HG02870 (cell line): ENCODE data around the gene LRP1B.

ENCODE experiments used
- ATAC-seq: cut with Tn5 transposase; IDR thresholded peaks from one replicate; pipeline ENCODE4 v1.9.1; 2021; ENCODE audit warnings: mild to moderate bottlenecking, moderate library complexity; ENCODE audit not compliant: unreplicated experiment

The LRP1B gene

DNA sequence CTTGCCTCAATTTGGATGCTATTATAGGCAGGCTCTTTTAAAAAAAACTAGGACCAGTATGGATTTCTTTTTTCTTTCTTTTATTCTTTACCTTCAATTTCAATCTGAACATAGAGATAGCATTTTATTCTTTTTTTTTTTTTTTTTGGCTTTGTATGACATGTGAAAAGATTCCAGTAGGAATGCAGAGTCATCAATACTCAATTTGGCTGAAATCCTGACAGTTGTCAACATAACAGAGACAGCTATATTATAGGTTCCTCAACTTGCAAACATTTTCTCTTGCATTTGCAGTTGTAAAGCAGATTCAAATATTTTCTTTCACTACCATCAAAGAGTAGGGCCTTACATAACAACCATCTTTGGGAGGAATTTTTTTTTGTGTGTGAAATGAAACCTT, 334.4 kb downstream of the LRP1B start:
- ATAC-seq = no peak

DNA sequence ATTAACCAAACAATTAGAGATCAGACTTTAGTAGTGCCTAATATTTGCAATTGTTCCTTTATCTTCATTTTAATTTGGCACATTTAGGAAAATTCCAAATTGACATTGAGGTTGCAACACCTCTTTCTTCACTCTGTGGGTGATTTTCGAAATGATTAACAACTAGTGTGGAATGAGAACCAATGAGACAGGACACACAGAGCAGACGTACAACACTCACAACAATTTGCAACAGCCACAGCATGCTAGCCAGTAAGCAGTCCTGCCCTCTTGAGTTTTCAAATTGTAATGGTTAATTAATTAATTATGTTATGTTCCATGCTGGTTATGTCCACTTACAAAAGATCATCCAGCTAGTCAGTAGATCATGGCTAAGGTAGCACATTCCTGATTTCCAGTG, 339.3 kb downstream of the LRP1B start:
- no peak for ATAC-seq

- no peak for ATAC-seq
These were observed 348.2 kb downstream of the LRP1B start for GRCh38 chr2:141782574-141782973.

DNA sequence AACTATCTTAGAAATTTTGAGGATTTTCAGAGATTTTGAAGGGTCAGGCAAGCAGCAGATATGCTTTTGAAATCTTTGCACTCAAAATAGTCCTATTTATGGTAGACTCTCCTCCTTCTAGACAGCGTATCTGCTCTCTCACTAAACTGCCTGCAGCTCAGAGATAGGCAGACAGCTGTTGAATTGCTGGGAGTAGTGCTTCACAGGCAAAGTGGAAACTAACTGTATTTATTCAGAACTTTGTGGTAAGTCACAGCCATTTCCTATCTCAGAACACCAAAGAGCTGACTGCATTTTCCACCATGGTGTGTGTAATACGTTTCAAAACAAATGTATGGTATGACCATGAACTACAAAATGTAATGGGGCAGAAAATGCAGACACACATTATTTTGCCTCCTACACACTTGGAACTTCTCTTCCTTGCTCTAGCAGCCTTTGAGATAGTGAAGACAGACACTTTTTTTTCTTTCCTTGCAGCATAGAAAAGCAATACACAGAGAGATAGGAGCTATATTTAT, 352.4 kb downstream of the LRP1B start:
- ATAC-seq = no peak

- no peak for ATAC-seq
These were observed 360.3 kb downstream of the LRP1B start for GRCh38 chr2:141770530-141770929.

DNA sequence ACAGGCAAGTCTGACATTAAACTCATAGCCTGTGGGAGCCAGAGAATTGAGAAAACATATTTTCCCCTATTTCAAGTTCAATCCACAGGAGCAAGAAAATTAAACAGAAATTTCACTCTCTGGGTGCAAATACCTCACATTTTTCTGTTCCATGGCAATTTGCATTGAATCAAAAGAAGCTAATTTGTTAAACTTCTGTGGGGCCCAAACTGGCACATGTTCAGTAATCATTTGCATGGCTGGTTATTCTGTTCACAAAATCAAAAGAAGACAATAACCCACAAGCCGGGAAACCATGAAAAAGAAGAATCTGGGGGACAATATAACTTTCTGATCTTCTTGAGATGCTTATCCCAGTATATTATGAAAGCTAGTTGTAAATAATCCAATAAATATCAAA, 363.1 kb downstream of the LRP1B start:
- no peak for ATAC-seq

DNA sequence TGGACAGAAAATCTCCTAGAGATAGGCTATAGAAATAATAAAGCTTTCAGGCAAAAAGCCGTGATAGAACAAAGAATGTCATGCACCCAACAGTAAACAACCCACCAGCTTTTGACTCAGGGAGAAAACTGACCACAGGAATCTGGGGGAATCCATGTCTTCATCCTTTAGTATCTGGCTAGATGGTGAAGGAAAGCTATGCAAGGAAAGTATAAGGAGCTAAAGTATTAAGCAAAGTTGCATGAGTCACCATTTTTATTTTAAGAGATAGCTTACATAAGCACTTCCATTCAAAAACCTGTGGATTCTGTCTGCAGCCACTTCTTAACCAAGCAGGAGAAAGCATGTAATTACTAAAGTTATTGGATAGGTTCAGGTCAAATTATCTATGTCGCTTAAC, 363.8 kb downstream of the LRP1B start:
- ATAC-seq = no peak

- ATAC-seq = no peak
These were observed 364.6 kb downstream of the LRP1B start for GRCh38 chr2:141766225-141766624.

- no peak for ATAC-seq
These were observed 382.2 kb downstream of the LRP1B start for GRCh38 chr2:141748616-141749015.

DNA sequence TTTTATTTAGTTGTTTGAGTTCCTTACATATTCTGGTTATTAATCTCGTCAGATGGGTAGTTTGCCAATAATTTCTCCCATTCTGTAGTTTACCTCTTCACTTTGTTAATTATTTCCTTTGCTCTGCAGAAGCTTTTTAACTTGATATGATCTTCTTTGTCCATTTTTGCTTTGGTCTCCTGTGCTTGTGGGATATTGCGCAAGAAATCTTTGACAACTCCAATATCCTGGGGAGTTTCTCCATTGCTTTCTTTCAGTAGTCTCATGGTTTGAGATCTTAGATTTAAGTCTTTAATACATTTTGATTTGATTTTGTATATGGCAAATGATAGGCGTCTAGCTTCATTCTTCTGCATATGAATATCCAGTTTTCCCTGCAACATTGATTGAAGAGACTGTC, 389.2 kb downstream of the LRP1B start:
- ATAC-seq = no peak

DNA sequence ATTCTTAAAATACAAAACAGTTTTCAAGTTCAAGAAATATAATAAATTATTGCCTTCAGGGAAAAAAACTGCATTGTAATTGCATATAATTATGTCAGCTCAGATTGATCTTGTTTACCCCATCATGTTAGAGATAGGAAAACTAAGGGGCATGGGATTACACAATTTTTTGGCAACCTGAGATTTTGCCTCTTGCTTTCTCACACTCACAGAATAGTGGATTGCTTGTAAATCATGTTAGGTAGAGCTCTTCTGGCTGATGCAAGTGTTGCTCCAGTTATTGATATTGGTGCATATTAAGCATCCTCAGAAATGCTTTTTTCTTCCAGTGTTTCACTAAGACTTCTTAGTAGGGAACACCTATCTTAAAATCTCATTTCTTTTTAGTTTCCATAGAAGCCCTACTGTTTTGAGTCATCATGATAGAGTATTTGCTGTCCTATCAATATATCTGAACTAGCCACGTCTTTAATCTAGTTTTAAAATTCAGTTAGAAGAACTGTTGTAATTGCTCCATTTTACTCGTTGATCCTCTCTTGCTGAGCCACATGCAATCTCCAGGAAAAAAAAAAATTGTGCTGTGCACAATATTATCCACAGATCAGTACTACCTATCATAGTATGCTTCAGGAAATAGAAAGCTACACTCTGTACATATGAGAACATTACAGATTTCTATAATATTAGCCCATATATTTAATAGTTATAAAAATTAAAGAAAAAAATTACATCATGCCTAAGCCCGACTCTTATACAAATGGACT, 393.1 kb downstream of the LRP1B start:
- no peak for ATAC-seq

GRCh38 chr2:141736466-141736865, 394.4 kb downstream of the LRP1B start:
- ATAC-seq = no peak

GRCh38 chr2:141728886-141729285, 401.9 kb downstream of the LRP1B start:
- no peak for ATAC-seq

DNA sequence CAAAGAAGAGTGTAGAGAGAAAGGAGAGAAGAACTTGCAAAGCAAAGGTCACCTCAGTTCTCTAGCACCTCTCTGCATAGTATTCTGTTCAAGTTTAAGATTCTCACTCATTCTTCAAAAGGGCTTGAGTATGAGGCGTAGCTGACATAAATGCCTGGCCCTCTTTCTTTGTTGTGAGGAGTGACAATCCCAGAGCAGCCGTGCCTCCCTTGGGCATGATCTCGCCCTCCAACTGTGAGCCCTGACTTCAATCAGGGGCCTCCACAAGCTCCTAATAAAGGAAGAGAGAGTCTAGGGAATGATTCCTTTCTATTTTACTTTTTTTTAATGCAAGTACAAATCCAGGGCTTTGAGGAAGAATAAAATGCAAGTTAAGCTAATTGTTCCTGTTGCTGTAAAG, 402.7 kb downstream of the LRP1B start:
- ATAC-seq = no peak

- no peak for ATAC-seq
These were observed 406.4 kb downstream of the LRP1B start for GRCh38 chr2:141724426-141724825.

GRCh38 chr2:141723814-141724213, 407.0 kb downstream of the LRP1B start:
- no peak for ATAC-seq

DNA sequence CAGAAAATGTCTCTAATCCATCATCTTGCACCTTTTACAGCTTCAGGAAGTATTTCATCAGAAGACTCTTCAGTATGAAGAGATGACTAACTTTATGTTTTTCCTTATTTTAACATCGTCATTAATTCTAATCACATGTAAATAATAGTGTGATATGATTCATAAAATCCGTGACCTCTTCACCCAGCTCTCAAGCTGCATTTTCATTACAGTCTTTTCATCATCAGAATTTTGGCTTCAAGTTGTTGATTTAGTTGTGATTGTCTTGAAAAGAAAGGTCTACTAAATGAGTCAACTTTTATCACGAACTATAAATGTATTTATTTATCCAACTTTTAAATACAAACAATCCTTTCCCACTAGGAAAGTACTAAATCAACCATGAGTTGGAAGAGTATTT, 410.3 kb downstream of the LRP1B start:
- no peak for ATAC-seq

DNA sequence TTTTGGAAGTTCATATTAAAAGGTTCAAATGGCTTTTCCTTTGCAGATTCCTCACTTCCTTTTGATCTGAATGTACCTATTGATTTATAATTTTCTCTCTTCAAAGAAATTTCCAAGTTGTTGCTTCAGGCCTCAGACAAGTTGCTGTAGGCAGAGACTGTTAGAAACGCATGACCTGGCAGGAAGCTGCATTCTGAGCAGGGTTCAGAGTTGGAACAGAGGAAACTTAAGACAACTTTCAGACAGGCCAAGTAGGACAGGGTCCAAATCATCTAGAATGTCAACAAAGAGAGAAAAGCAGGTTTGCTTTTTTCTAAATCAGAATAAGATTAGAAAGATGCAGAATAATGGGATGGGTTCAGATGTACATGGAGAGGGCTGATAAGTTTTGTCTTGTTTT, 416.3 kb downstream of the LRP1B start:
- ATAC-seq = no peak

- ATAC-seq = no peak
These were observed 419.2 kb downstream of the LRP1B start for GRCh38 chr2:141711627-141712026.

DNA sequence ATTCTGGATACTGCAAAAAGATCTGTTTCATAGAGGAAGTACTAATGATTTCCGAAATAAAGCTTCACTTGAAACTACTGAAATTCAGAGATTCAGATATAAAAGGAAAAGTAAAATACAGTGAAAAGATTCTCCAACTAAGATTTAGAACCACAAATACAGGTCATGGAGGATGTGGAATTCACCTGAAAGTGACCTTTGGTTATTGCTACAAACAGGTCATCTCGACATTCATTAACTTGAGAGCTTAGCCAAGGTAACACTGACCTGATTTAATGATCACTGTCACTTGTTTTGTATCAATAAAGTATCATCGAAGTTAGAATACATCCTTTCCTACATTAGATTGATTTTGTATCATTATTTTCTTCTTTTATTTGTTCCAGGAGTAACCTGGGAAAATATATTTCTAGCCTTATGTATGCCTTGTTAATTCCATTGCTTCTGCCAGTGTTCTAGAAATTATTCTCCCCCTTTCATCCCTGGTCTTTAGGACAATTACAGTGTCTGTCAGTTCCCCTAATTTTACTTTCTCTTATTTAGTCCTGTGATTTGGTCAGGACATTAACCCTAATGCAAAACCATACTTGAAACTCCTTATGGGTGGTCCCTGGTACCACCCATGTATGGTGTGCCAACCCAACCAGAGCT, 420.1 kb downstream of the LRP1B start:
- ATAC-seq = no peak

DNA sequence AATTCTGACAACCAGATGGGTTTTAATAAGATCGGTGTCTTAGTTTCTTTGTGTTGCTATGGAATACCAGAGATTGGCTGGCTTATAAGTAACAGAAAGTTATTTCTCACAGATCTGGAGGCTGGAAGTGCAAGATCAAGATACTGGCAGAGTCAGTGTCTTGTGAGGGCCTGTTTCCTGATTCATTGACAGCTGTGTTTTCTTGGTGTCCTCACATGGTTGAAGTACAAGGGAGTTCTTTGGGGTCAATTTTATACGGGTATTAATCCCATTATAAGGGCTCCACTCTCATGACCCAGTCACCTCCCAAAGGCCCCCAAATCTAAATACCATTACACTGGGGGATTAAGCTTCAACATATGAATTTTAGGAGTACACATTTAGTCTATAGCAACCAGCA, 421.1 kb downstream of the LRP1B start:
- ATAC-seq = no peak

DNA sequence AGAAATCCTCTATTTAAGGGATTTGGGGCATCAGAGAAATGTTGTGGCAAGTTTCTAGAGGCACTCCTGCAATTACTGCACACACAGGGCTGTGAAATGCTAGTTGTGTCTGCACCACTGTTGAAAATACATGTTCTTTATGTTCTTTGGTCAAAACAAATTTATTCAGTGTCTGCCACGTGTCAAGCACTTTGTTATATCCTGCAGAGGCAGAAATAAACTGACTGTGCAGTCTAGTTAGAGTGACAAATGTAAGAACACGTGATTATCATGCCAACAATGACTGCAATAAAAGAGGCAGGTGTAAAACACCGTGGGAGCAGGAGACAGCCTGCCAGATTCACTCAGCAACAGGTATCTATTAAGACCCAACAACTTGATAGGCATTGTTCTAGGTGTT, 423.3 kb downstream of the LRP1B start:
- ATAC-seq = no peak
